ENCODE results near the gene C20orf144. TPM values are rescaled to one million over a fixed set of nuclear protein-coding genes. Genes with fewer than 3 reads are reported as not detected.

Gene C20orf144
- total and polyA plus RNA-seq, 9 of the 15 experiments (the other 6 are each of a cell fraction or from before 2014, with no cell fraction given): 0.04 to 0.23 (median 0.11) TPM; not detected in 2

- TF ChIP-seq PHF20 (IDR thresholded peaks at IDR 0.05; ENCODE audit: partially characterized antibody) (no peak), ZNF609 (CRISPR knock-in tag; IDR thresholded peaks at IDR 0.05; ENCODE audit: borderline replicate concordance) (no peak), ZBTB11 (CRISPR knock-in tag; IDR thresholded peaks at IDR 0.05) (0 out of 6 replicates have a peak, but pooled peaks of 1 of the 3 experiments have one; percentile 29), POLR2A (conservative IDR thresholded peaks at IDR 0.05) (peak; percentile 47; the same call in 1 of the 2 replicates), RCOR1 (IDR thresholded peaks at IDR 0.05; ENCODE audit: borderline replicate concordance in 1 of 2, low read depth in 2 of 2, low read length in 2 of 2) (0 out of 4 replicates have a peak, but pooled peaks of 1 of the 2 experiments have one; percentile 20), RUNX1 (IDR thresholded peaks at IDR 0.05; ENCODE audit: low read depth) (no peak), ZNF12 (CRISPR knock-in tag; IDR thresholded peaks at IDR 0.05) (0 out of 2 replicates have a peak, but pooled peaks have one; percentile 42), ZNF184 (CRISPR knock-in tag; IDR thresholded peaks at IDR 0.05) (no peak), ZNF232 (CRISPR knock-in tag; IDR thresholded peaks at IDR 0.05) (no peak), SAFB (IDR thresholded peaks at IDR 0.05; ENCODE audit: borderline replicate concordance, low read depth, low read length) (no peak), ATF2 (CRISPR knock-in tag; IDR thresholded peaks at IDR 0.05) (no peak), ZBTB43 (CRISPR knock-in tag; IDR thresholded peaks at IDR 0.05) (no peak), USF2 (CRISPR knock-in tag; IDR thresholded peaks at IDR 0.05) (no peak)
Measured at GRCh38 chr20:33666293-33667244, 4.4 kb downstream of the C20orf144 start, which contains the start of gene ACTL10 (continued).

Data from K562 (cell line).